ENCODE data around the gene PLXNA4.

The PLXNA4 gene

GRCh38 chr7:132258231-132258630, 318.0 kb downstream of the PLXNA4 start:
- TF ChIP-seq, protein P1, sequence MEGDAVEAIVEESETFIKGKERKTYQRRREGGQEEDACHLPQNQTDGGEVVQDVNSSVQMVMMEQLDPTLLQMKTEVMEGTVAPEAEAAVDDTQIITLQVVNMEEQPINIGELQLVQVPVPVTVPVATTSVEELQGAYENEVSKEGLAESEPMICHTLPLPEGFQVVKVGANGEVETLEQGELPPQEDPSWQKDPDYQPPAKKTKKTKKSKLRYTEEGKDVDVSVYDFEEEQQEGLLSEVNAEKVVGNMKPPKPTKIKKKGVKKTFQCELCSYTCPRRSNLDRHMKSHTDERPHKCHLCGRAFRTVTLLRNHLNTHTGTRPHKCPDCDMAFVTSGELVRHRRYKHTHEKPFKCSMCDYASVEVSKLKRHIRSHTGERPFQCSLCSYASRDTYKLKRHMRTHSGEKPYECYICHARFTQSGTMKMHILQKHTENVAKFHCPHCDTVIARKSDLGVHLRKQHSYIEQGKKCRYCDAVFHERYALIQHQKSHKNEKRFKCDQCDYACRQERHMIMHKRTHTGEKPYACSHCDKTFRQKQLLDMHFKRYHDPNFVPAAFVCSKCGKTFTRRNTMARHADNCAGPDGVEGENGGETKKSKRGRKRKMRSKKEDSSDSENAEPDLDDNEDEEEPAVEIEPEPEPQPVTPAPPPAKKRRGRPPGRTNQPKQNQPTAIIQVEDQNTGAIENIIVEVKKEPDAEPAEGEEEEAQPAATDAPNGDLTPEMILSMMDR (IDR thresholded peaks at IDR 0.05; ENCODE audit: insufficient read depth, low read depth, low read length, missing control alignments) = no peak
- DNase-seq (ENCODE audit: low read depth) = no peak
- no peak overlapping the region for H3K4me3 ChIP-seq (ENCODE audit: low read depth, low read length)

- TF ChIP-seq, protein P1 (IDR thresholded peaks at IDR 0.05; ENCODE audit: insufficient read depth, low read depth, low read length, missing control alignments) = no peak
- H3K4me3 ChIP-seq (ENCODE audit: low read depth, low read length) = no peak overlapping the region
- no peak for DNase-seq (ENCODE audit: low read depth)
Observed at GRCh38 chr7:132257253-132257652, 319.0 kb downstream of the PLXNA4 start.

- TF ChIP-seq, protein P1 (IDR thresholded peaks at IDR 0.05; ENCODE audit: insufficient read depth, low read depth, low read length, missing control alignments) = no peak
- no peak for DNase-seq (ENCODE audit: low read depth)
- no peak overlapping the region for H3K4me3 ChIP-seq (ENCODE audit: low read depth, low read length)
Observed at GRCh38 chr7:132256721-132257212, 319.5 kb downstream of the PLXNA4 start.

GRCh38 chr7:132255898-132256297, 320.4 kb downstream of the PLXNA4 start:
- no peak for DNase-seq (ENCODE audit: low read depth)
- H3K4me3 ChIP-seq (ENCODE audit: low read depth, low read length) = no peak overlapping the region
- TF ChIP-seq, protein P1 (IDR thresholded peaks at IDR 0.05; ENCODE audit: insufficient read depth, low read depth, low read length, missing control alignments) = no peak

GRCh38 chr7:132255115-132255797, 321.0 kb downstream of the PLXNA4 start:
- DNase-seq (ENCODE audit: low read depth) = no peak
- TF ChIP-seq, protein P1 (IDR thresholded peaks at IDR 0.05; ENCODE audit: insufficient read depth, low read depth, low read length, missing control alignments) = no peak
- H3K4me3 ChIP-seq (ENCODE audit: low read depth, low read length) = no peak overlapping the region

- TF ChIP-seq, protein P1 (IDR thresholded peaks at IDR 0.05; ENCODE audit: insufficient read depth, low read depth, low read length, missing control alignments) = no peak
- DNase-seq (ENCODE audit: low read depth) = no peak
- H3K4me3 ChIP-seq (ENCODE audit: low read depth, low read length) = no peak overlapping the region
Observed at GRCh38 chr7:132254455-132254854, 321.8 kb downstream of the PLXNA4 start.

GRCh38 chr7:132252793-132253100, 323.5 kb downstream of the PLXNA4 start:
- TF ChIP-seq, protein P1 (IDR thresholded peaks at IDR 0.05; ENCODE audit: insufficient read depth, low read depth, low read length, missing control alignments) = no peak
- DNase-seq (ENCODE audit: low read depth) = no peak
- no peak overlapping the region for H3K4me3 ChIP-seq (ENCODE audit: low read depth, low read length)

All from GM12865 (cell line).